NT2/D1 (cell line): ENCODE data around the gene PPP3R1.

Source experiments
- DNase-seq: peaks from one replicate; pipeline ENCODE4 v3.0.0-alpha.2; 2011; ENCODE audit warnings: low read depth, low spot score
- H3K27me3 ChIP-seq: 2 replicates; pipeline ENCODE4 v1.6.0; 2011; ENCODE audit warnings: mild to moderate bottlenecking; ENCODE audit not compliant: insufficient read length, insufficient read depth
- H3K36me3 ChIP-seq: 2 replicates; pipeline ENCODE4 v1.6.1; 2011; ENCODE audit warnings: mild to moderate bottlenecking, low read length, mixed read lengths; ENCODE audit not compliant: insufficient read depth, insufficient read length
- H3K4me1 ChIP-seq: 2 replicates; pipeline ENCODE4 v1.5.1; 2011; ENCODE audit not compliant: insufficient read depth, insufficient read length
- H3K4me3 ChIP-seq: 2 replicates; pipeline ENCODE4 v1.5.1; 2011; ENCODE audit warnings: low read depth; ENCODE audit not compliant: insufficient read length
- H3K9ac ChIP-seq: 2 replicates; pipeline ENCODE4 v1.6.0; 2011; ENCODE audit warnings: low read depth; ENCODE audit not compliant: insufficient read length
- H3K9me3 ChIP-seq: 2 replicates; pipeline ENCODE4 v1.5.1; 2011; ENCODE audit warnings: mild to moderate bottlenecking, low read length; ENCODE audit not compliant: insufficient read depth
- SUZ12 ChIP-seq: IDR thresholded peaks from 2 replicates; pipeline ENCODE4 v1.6.1; 2011; ENCODE audit not compliant: insufficient read length, insufficient read depth; ENCODE audit errors: extremely low read depth
- YY1 ChIP-seq: IDR thresholded peaks from 2 replicates; pipeline ENCODE4 v1.6.1; 2011; ENCODE audit not compliant: insufficient read length, insufficient read depth
- ZNF274 ChIP-seq: IDR thresholded peaks from 2 replicates; pipeline ENCODE4 v1.6.1; 2011; ENCODE audit warnings: mild to moderate bottlenecking, low read depth, low read length

Gene PPP3R1

GRCh38 chr2:68256093-68256450 lies 3.7 kb upstream of the PPP3R1 start:
- Histone ChIP-seq H3K27me3 (no peaks in the 10 kb centered on the region), H3K9ac (no peak overlapping the region), H3K9me3 (no peaks in the 10 kb centered on the region), H3K4me3 (no peak overlapping the region), H3K4me1 (no peaks in the 10 kb centered on the region), H3K36me3 (no peaks in the 10 kb centered on the region)
- TF ChIP-seq ZNF274 (no peak), SUZ12 (no peak), YY1 (no peak)
- no peak for DNase-seq

GRCh38 chr2:68253219-68254068 lies 1.1 kb upstream of the PPP3R1 start:
- Histone ChIP-seq H3K9ac (peak overlapping the region; percentile 97), H3K4me3 (peak overlapping the region; percentile 96), H3K4me1 (no peaks in the 10 kb centered on the region), H3K36me3 (peaks cover 14% of the 10 kb centered on the region), H3K9me3 (no peaks in the 10 kb centered on the region), H3K27me3 (no peaks in the 10 kb centered on the region)
- TF ChIP-seq SUZ12 (no peak), ZNF274 (no peak), YY1 (no peak)
- DNase-seq: no peak

- DNase-seq: no peak
- H3K9ac ChIP-seq: peak overlapping the region; percentile 87
- H3K36me3 ChIP-seq: peaks cover 15% of the 10 kb centered on the region
- H3K9me3 ChIP-seq: no peaks in the 10 kb centered on the region
- no peak for TF ChIP-seq YY1
- TF ChIP-seq ZNF274: no peak
- TF ChIP-seq SUZ12: no peak
- H3K27me3 ChIP-seq: no peaks in the 10 kb centered on the region
- peak overlapping the region; percentile 84 for H3K4me3 ChIP-seq
- H3K4me1 ChIP-seq: no peaks in the 10 kb centered on the region
Observed at GRCh38 chr2:68251855-68252399, 405 bp downstream of the PPP3R1 start.

- no peaks in the 10 kb centered on the region for H3K4me1 ChIP-seq
- H3K36me3 ChIP-seq: peaks cover 15% of the 10 kb centered on the region
- H3K27me3 ChIP-seq: no peaks in the 10 kb centered on the region
- H3K9me3 ChIP-seq: no peaks in the 10 kb centered on the region
- H3K9ac ChIP-seq: peak overlapping the region; percentile 87
- TF ChIP-seq SUZ12: no peak
- TF ChIP-seq YY1: no peak
- TF ChIP-seq ZNF274: no peak
- peak; percentile 48 for DNase-seq
- peak overlapping the region; percentile 84 for H3K4me3 ChIP-seq
Observed at GRCh38 chr2:68251187-68251854, 1.0 kb downstream of the PPP3R1 start.

- Histone ChIP-seq H3K9me3 (no peaks in the 10 kb centered on the region), H3K4me1 (no peaks in the 10 kb centered on the region), H3K9ac (peak overlapping the region; percentile 87), H3K4me3 (peak overlapping the region; percentile 84), H3K27me3 (no peaks in the 10 kb centered on the region), H3K36me3 (peaks cover 15% of the 10 kb centered on the region)
- DNase-seq: no peak
- no peak for TF ChIP-seq SUZ12
- TF ChIP-seq ZNF274: no peak
- no peak for TF ChIP-seq YY1
Observed at GRCh38 chr2:68250652-68251186, 1.6 kb downstream of the PPP3R1 start.

- no peak for DNase-seq
- no peaks in the 10 kb centered on the region for H3K4me1 ChIP-seq
Observed at GRCh38 chr2:68250196-68250595, 2.1 kb downstream of the PPP3R1 start.

GRCh38 chr2:68248806-68249205 lies 3.5 kb downstream of the PPP3R1 start:
- Histone ChIP-seq H3K36me3 (peaks cover 15% of the 10 kb centered on the region), H3K9me3 (no peaks in the 10 kb centered on the region), H3K9ac (no peak overlapping the region), H3K27me3 (no peaks in the 10 kb centered on the region), H3K4me3 (no peak overlapping the region), H3K4me1 (no peaks in the 10 kb centered on the region)
- no peak for TF ChIP-seq SUZ12
- TF ChIP-seq YY1: no peak
- no peak for TF ChIP-seq ZNF274
- DNase-seq: no peak

More at GRCh38 chr2:68250196-68250595, 2.1 kb downstream of the PPP3R1 start:
- Histone ChIP-seq H3K27me3 (no peaks in the 10 kb centered on the region), H3K36me3 (peaks cover 15% of the 10 kb centered on the region), H3K4me3 (peak overlapping the region; percentile 84), H3K9ac (peak overlapping the region; percentile 87), H3K9me3 (no peaks in the 10 kb centered on the region)
- TF ChIP-seq ZNF274 (no peak), SUZ12 (no peak), YY1 (no peak)
